Testis (tissue), 2 donors: ENCODE results near the gene SH3GL1.
A peak's percentile ranks its signal among the peaks of the same experiment; 100 is the strongest.

ENCODE experiments used
- CTCF ChIP-seq, 3 experiments: fragments of 450-650 bp in 2 of 3; fragments of 200-600 bp in 1 of 3; sonication (generic) in 1 of 3; IDR thresholded peaks; one replicate each; pipeline ENCODE4 v1.5.1; 2016 to 2019; ENCODE audit warnings: antibody characterized with exemption in 3 of 3, mild to moderate bottlenecking in 2 of 3, moderate library complexity in 1 of 3
- POLR2A ChIP-seq: fragments of 450-650 bp; IDR thresholded peaks from one replicate; pipeline ENCODE4 v1.6.1; 2017; ENCODE audit warnings: antibody characterized with exemption, mild to moderate bottlenecking, moderate library complexity

- peak in 1 of 3 experiments; percentile 6 for TF ChIP-seq CTCF (IDR thresholded peaks at IDR 0.05)
- no peak for TF ChIP-seq POLR2A
Observed at GRCh38 chr19:4401769-4402170, 1.4 kb upstream of the SH3GL1 start.
